NOMO-1 treated with DMSO at 0.1 percent for 48 hours (cell line): Measurements from ENCODE around the gene PHC2.

ENCODE experiments used
- DNase-seq: peaks from one replicate; lab custom pipeline; 2025; ENCODE audit not compliant: unreplicated experiment; lab: John Stamatoyannopoulos, UW

PHC2 gene

GRCh38 chr1:33334081-33334552 is 96.8 kb downstream of the PHC2 start:
- DNase-seq: no peak

- no peak for DNase-seq
These were observed 98.0 kb downstream of the PHC2 start for GRCh38 chr1:33332881-33333280.

GRCh38 chr1:33332357-33332789 is 98.5 kb downstream of the PHC2 start:
- DNase-seq: no peak

GRCh38 chr1:33331444-33332356 is 99.2 kb downstream of the PHC2 start:
- DNase-seq: no peak

GRCh38 chr1:33330906-33331305 is 100.0 kb downstream of the PHC2 start:
- DNase-seq: no peak

- DNase-seq: no peak
These were observed 100.5 kb downstream of the PHC2 start for GRCh38 chr1:33330361-33330890.

GRCh38 chr1:33329600-33330305 is 101.1 kb downstream of the PHC2 start:
- DNase-seq: no peak

GRCh38 chr1:33328817-33329216 is 102.1 kb downstream of the PHC2 start:
- no peak for DNase-seq

GRCh38 chr1:33327587-33328325 is 103.1 kb downstream of the PHC2 start:
- DNase-seq: peak; percentile 9

- DNase-seq: peak; percentile 73
These were observed 104.1 kb downstream of the PHC2 start for GRCh38 chr1:33326785-33327184.

- DNase-seq: no peak
These were observed 106.0 kb downstream of the PHC2 start for GRCh38 chr1:33324677-33325575.

GRCh38 chr1:33323663-33324477 is 107.0 kb downstream of the PHC2 start:
- no peak for DNase-seq

GRCh38 chr1:33322870-33323585 is 107.9 kb downstream of the PHC2 start:
- DNase-seq: no peak

- no peak for DNase-seq
These were observed 108.8 kb downstream of the PHC2 start for GRCh38 chr1:33322109-33322508.

GRCh38 chr1:33321178-33321577 is 109.7 kb downstream of the PHC2 start:
- no peak for DNase-seq

- DNase-seq: no peak
These were observed 110.2 kb downstream of the PHC2 start, which contains the start of gene A3GALT2 for GRCh38 chr1:33320619-33321165. TSS of gene A3GALT2 (minus strand) at chr1:33321098. CDS start at chr1:33321098, 0 bp downstream.

- DNase-seq: no peak
These were observed 110.8 kb downstream of the PHC2 start for GRCh38 chr1:33319949-33320618.
